Measurements from ENCODE around the gene CLOCK.

Gene CLOCK

GRCh38 chr4:55399581-55399980 is 147.1 kb downstream of the CLOCK start:
- H3K4me3 ChIP-seq (ENCODE audit: low read depth, low read length) = no peak overlapping the region
- no peak for TF ChIP-seq CTCF (IDR thresholded peaks at IDR 0.05; ENCODE audit: insufficient read depth, low read depth, low read length, missing control alignments)
- no peak for DNase-seq (ENCODE audit: low read depth)

- H3K4me3 ChIP-seq (ENCODE audit: low read depth, low read length) = peak overlapping the region; percentile 75
- no peak for TF ChIP-seq CTCF (IDR thresholded peaks at IDR 0.05; ENCODE audit: insufficient read depth, low read depth, low read length, missing control alignments)
- DNase-seq (ENCODE audit: low read depth) = no peak
Observed at GRCh38 chr4:55398966-55399365, 147.7 kb downstream of the CLOCK start.

GRCh38 chr4:55398461-55398860 is 148.2 kb downstream of the CLOCK start:
- H3K4me3 ChIP-seq (ENCODE audit: low read depth, low read length) = peak overlapping the region; percentile 75
- no peak for TF ChIP-seq CTCF (IDR thresholded peaks at IDR 0.05; ENCODE audit: insufficient read depth, low read depth, low read length, missing control alignments)
- no peak for DNase-seq (ENCODE audit: low read depth)

GRCh38 chr4:55397520-55398321 is 149.0 kb downstream of the CLOCK start:
- no peak for TF ChIP-seq CTCF (IDR thresholded peaks at IDR 0.05; ENCODE audit: insufficient read depth, low read depth, low read length, missing control alignments)
- DNase-seq (ENCODE audit: low read depth) = peak; percentile 30
- peak overlapping the region; percentile 75 for H3K4me3 ChIP-seq (ENCODE audit: low read depth, low read length)

GRCh38 chr4:55397126-55397436 is 149.6 kb downstream of the CLOCK start:
- peak; percentile 12 for DNase-seq (ENCODE audit: low read depth)
- TF ChIP-seq CTCF (IDR thresholded peaks at IDR 0.05; ENCODE audit: insufficient read depth, low read depth, low read length, missing control alignments) = no peak
- peak overlapping the region; percentile 75 for H3K4me3 ChIP-seq (ENCODE audit: low read depth, low read length)

GRCh38 chr4:55396308-55397125 is 150.2 kb downstream of the CLOCK start:
- H3K4me3 ChIP-seq (ENCODE audit: low read depth, low read length) = peak overlapping the region; percentile 75
- no peak for TF ChIP-seq CTCF (IDR thresholded peaks at IDR 0.05; ENCODE audit: insufficient read depth, low read depth, low read length, missing control alignments)
- peak; percentile 35 for DNase-seq (ENCODE audit: low read depth)

Data from GM12865 (cell line).